BE2C (cell line): ENCODE data around the gene C2CD2L.

Experiments
- DNase-seq: peaks from one replicate; pipeline ENCODE4 v3.0.0-alpha.2; 2020
- H3K27me3 ChIP-seq: fragments of 250-450 bp; sonication (Bioruptor Pico); 2 replicates; pipeline ENCODE4 v1.5.1; 2020; ENCODE audit warnings: mild to moderate bottlenecking
- H3K36me3 ChIP-seq: fragments of 250-450 bp; sonication (Bioruptor Pico); 2 replicates; pipeline ENCODE4 v1.5.1; 2020; ENCODE audit warnings: mild to moderate bottlenecking
- H3K4me1 ChIP-seq: fragments of 250-450 bp; sonication (Bioruptor Pico); 2 replicates; pipeline ENCODE4 v1.5.1; 2020
- H3K4me3 ChIP-seq: 2 replicates; pipeline ENCODE4 v1.5.1; 2011; ENCODE audit warnings: low read depth, low read length
- H3K9me3 ChIP-seq: fragments of 250-450 bp; sonication (Bioruptor Pico); 2 replicates; pipeline ENCODE4 v1.5.1; 2020
- CTCF ChIP-seq: IDR thresholded peaks from 2 replicates; pipeline ENCODE4 v1.5.1; 2012; ENCODE audit warnings: mild to moderate bottlenecking, low read depth, low read length

C2CD2L gene

GRCh38 chr11:119113716-119114115 is 6.6 kb downstream of the C2CD2L start:
- no peaks in the 10 kb centered on the region for H3K9me3 ChIP-seq
- H3K4me3 ChIP-seq: no peak overlapping the region
- H3K4me1 ChIP-seq: peaks cover 2% of the 10 kb centered on the region; the same call in 1 of the 2 replicates
- peaks cover 31% of the 10 kb centered on the region for H3K36me3 ChIP-seq
- no peak for TF ChIP-seq CTCF
- no peak for DNase-seq
- H3K27me3 ChIP-seq: no peaks in the 10 kb centered on the region

GRCh38 chr11:119114351-119114750 is 7.2 kb downstream of the C2CD2L start:
- TF ChIP-seq CTCF: no peak
- no peaks in the 10 kb centered on the region for H3K9me3 ChIP-seq
- DNase-seq: no peak
- H3K4me1 ChIP-seq: no peaks in the 10 kb centered on the region
- H3K4me3 ChIP-seq: no peak overlapping the region
- H3K27me3 ChIP-seq: no peaks in the 10 kb centered on the region
- peaks cover 31% of the 10 kb centered on the region for H3K36me3 ChIP-seq

- no peaks in the 10 kb centered on the region for H3K27me3 ChIP-seq
- no peak overlapping the region for H3K4me3 ChIP-seq
- no peaks in the 10 kb centered on the region for H3K4me1 ChIP-seq
- peaks cover 31% of the 10 kb centered on the region for H3K36me3 ChIP-seq
- no peak for TF ChIP-seq CTCF
- no peak for DNase-seq
- H3K9me3 ChIP-seq: no peaks in the 10 kb centered on the region
Measured at GRCh38 chr11:119115484-119116234, 8.5 kb downstream of the C2CD2L start.

GRCh38 chr11:119116235-119116594 is 9.1 kb downstream of the C2CD2L start:
- H3K27me3 ChIP-seq: no peaks in the 10 kb centered on the region
- H3K9me3 ChIP-seq: no peaks in the 10 kb centered on the region
- H3K4me3 ChIP-seq: no peak overlapping the region
- TF ChIP-seq CTCF: no peak
- H3K4me1 ChIP-seq: no peaks in the 10 kb centered on the region
- no peak for DNase-seq
- H3K36me3 ChIP-seq: peaks cover 25% of the 10 kb centered on the region

- DNase-seq: no peak
- no peaks in the 10 kb centered on the region for H3K9me3 ChIP-seq
- H3K36me3 ChIP-seq: peaks cover 21% of the 10 kb centered on the region
- TF ChIP-seq CTCF: no peak
- no peak overlapping the region for H3K4me3 ChIP-seq
- H3K27me3 ChIP-seq: no peaks in the 10 kb centered on the region
- H3K4me1 ChIP-seq: no peaks in the 10 kb centered on the region
Measured at GRCh38 chr11:119116601-119117000, 9.5 kb downstream of the C2CD2L start.

GRCh38 chr11:119117004-119117706 is 10.0 kb downstream of the C2CD2L start:
- H3K4me1 ChIP-seq: no peaks in the 10 kb centered on the region
- DNase-seq: no peak
- TF ChIP-seq CTCF: no peak
- no peaks in the 10 kb centered on the region for H3K27me3 ChIP-seq
- H3K4me3 ChIP-seq: no peak overlapping the region
- H3K9me3 ChIP-seq: no peaks in the 10 kb centered on the region
- peaks cover 17% of the 10 kb centered on the region for H3K36me3 ChIP-seq
